Suprapubic skin (tissue), 4 donors: Measurements from ENCODE around the gene NRSN1.

Experiments used
- POLR2A ChIP-seq, 2 donors: fragments of 450-650 bp; IDR thresholded peaks; one replicate each; pipeline ENCODE4 v1.6.1; 2017; ENCODE audit warnings: antibody characterized with exemption in 2 of 2, mild to moderate bottlenecking in 2 of 2, moderate library complexity in 2 of 2
- POLR2AphosphoS5 ChIP-seq, 3 donors: sonication (generic); formaldehyde crosslinking; IDR thresholded peaks; one replicate each; pipeline ENCODE4 v1.6.1; 2017; ENCODE audit warnings: antibody characterized with exemption in 3 of 3
- TF ChIP-seq, protein P1 (sequence below), 2 donors: fragments of 200-600 bp in 1 of 2; fragments of 450-650 bp in 1 of 2; sonication (generic) in 1 of 2; IDR thresholded peaks; one replicate each; pipeline ENCODE4 v1.5.1; 2016 to 2019; ENCODE audit warnings: antibody characterized with exemption in 2 of 2, mild to moderate bottlenecking in 1 of 2, moderate library complexity in 1 of 2

DNA sequence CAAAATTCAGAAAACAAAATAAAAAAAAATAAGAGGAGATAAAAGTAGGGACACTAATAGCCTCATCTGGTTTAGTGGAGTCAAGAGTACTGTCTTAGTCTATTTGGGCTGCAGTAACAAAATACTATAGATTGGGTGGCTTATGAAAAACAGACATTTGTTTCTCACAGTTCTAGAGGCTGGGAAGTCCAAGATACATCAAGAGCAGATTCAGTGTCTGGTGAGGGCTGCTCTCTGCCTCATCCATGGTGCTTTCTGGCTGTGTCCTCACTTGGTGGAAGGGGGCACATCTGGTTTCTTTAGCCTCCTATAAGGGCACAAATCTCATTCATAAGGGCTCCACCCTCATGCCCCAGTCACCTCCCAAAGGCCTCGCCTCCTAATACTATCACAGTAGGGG is 26.0 kb downstream of the NRSN1 start:
- TF ChIP-seq POLR2AphosphoS5 (IDR thresholded peaks at IDR 0.05) = no peak
- TF ChIP-seq, protein P1, sequence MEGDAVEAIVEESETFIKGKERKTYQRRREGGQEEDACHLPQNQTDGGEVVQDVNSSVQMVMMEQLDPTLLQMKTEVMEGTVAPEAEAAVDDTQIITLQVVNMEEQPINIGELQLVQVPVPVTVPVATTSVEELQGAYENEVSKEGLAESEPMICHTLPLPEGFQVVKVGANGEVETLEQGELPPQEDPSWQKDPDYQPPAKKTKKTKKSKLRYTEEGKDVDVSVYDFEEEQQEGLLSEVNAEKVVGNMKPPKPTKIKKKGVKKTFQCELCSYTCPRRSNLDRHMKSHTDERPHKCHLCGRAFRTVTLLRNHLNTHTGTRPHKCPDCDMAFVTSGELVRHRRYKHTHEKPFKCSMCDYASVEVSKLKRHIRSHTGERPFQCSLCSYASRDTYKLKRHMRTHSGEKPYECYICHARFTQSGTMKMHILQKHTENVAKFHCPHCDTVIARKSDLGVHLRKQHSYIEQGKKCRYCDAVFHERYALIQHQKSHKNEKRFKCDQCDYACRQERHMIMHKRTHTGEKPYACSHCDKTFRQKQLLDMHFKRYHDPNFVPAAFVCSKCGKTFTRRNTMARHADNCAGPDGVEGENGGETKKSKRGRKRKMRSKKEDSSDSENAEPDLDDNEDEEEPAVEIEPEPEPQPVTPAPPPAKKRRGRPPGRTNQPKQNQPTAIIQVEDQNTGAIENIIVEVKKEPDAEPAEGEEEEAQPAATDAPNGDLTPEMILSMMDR (IDR thresholded peaks at IDR 0.05) = no peak
- no peak for TF ChIP-seq POLR2A (IDR thresholded peaks at IDR 0.05)
